ENCODE measurements around the gene SLC1A1.

DNA sequence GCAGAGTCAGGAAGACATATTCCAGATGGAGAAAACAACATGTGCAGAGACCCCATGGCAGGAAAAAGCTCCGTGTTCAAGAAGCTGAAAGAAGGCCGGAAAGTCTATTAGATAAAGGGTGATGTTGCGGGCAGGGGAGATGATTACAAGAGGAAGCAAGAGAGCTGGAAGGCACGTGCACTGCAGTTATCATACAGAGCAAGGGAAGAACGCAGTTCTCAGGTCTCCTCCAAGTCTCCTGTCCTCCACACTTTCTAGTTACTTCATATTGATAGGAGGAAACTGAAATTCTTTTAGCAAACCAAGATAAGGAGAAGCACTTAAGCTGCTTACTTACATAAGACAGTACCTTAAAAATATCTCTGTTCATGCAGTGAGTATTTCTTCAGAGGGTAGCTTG lies 113.6 kb downstream of the SLC1A1 start:
- TF ChIP-seq, protein P1, sequence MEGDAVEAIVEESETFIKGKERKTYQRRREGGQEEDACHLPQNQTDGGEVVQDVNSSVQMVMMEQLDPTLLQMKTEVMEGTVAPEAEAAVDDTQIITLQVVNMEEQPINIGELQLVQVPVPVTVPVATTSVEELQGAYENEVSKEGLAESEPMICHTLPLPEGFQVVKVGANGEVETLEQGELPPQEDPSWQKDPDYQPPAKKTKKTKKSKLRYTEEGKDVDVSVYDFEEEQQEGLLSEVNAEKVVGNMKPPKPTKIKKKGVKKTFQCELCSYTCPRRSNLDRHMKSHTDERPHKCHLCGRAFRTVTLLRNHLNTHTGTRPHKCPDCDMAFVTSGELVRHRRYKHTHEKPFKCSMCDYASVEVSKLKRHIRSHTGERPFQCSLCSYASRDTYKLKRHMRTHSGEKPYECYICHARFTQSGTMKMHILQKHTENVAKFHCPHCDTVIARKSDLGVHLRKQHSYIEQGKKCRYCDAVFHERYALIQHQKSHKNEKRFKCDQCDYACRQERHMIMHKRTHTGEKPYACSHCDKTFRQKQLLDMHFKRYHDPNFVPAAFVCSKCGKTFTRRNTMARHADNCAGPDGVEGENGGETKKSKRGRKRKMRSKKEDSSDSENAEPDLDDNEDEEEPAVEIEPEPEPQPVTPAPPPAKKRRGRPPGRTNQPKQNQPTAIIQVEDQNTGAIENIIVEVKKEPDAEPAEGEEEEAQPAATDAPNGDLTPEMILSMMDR (IDR thresholded peaks at IDR 0.05): no peak
- TF ChIP-seq POLR2A (IDR thresholded peaks at IDR 0.05): no peak
